ENCODE results near the gene PCSK5.

The PCSK5 gene

GRCh38 chr9:76405340-76405739, 514.9 kb downstream of the PCSK5 start:
- Histone ChIP-seq H3K27ac (ENCODE audit: low read depth, low read length) (no peak overlapping the region), H3K9ac (ENCODE audit: low read length) (no peak overlapping the region), H3K9me3 (ENCODE audit: low read length) (no peaks in the 10 kb centered on the region), H3K4me1 (ENCODE audit: insufficient read depth, low read length) (no peaks in the 10 kb centered on the region), H3K27me3 (ENCODE audit: control insufficient read depth in 1 of 2, insufficient read depth in 2 of 2, low read length in 2 of 2) (no peaks in the 10 kb centered on the region), H3K4me3 (ENCODE audit: low read depth in 1 of 2, low read length in 2 of 2) (no peak overlapping the region), H3K36me3 (ENCODE audit: insufficient read depth, low read length) (no peaks in the 10 kb centered on the region)

GRCh38 chr9:76405868-76406267, 515.4 kb downstream of the PCSK5 start:
- H3K36me3 ChIP-seq (ENCODE audit: insufficient read depth, low read length), result no peaks in the 10 kb centered on the region
- no peaks in the 10 kb centered on the region for H3K4me1 ChIP-seq (ENCODE audit: insufficient read depth, low read length)
- no peaks in the 10 kb centered on the region for H3K9me3 ChIP-seq (ENCODE audit: low read length)
- no peak overlapping the region for H3K4me3 ChIP-seq (ENCODE audit: low read depth in 1 of 2, low read length in 2 of 2)
- no peak overlapping the region for H3K9ac ChIP-seq (ENCODE audit: low read length)
- no peak overlapping the region for H3K27ac ChIP-seq (ENCODE audit: low read depth, low read length)
- H3K27me3 ChIP-seq (ENCODE audit: control insufficient read depth in 1 of 2, insufficient read depth in 2 of 2, low read length in 2 of 2), result no peaks in the 10 kb centered on the region
